Hematopoietic multipotent progenitor cell treated with erythropoietin and hydrocortisone succinate and interleukin-3 and kit ligand, for 6 days (in vitro differentiated cells): ENCODE measurements around the gene RNF212.
A peak's percentile ranks its signal among the peaks of the same experiment; 100 is the strongest.

Experiments
- DNase-seq: peaks from one replicate; pipeline ENCODE4 v3.0.0-alpha.2; 2015

The RNF212 gene

GRCh38 chr4:1115528-1116293 is 2.3 kb upstream of the RNF212 start:
- no peak for DNase-seq

- DNase-seq = no peak
Measured at GRCh38 chr4:1112821-1113182, 562 bp downstream of the RNF212 start.

- DNase-seq = no peak
Measured at GRCh38 chr4:1112174-1112820, 1.1 kb downstream of the RNF212 start.

GRCh38 chr4:1111259-1111809 is 2.0 kb downstream of the RNF212 start:
- no peak for DNase-seq

- DNase-seq = no peak
Measured at GRCh38 chr4:1109898-1110506, 3.4 kb downstream of the RNF212 start.

- DNase-seq = no peak
Measured at GRCh38 chr4:1109333-1109732, 4.0 kb downstream of the RNF212 start.

- no peak for DNase-seq
Measured at GRCh38 chr4:1105662-1106061, 7.7 kb downstream of the RNF212 start.

- DNase-seq = no peak
Measured at GRCh38 chr4:1105067-1105466, 8.3 kb downstream of the RNF212 start.

GRCh38 chr4:1104647-1105046 is 8.7 kb downstream of the RNF212 start:
- no peak for DNase-seq

GRCh38 chr4:1099684-1100335 is 13.6 kb downstream of the RNF212 start:
- no peak for DNase-seq

GRCh38 chr4:1099270-1099669 is 14.1 kb downstream of the RNF212 start:
- no peak for DNase-seq

GRCh38 chr4:1098311-1098925 is 14.9 kb downstream of the RNF212 start:
- DNase-seq = no peak

- no peak for DNase-seq
Measured at GRCh38 chr4:1097553-1097952, 15.8 kb downstream of the RNF212 start.

GRCh38 chr4:1096841-1097240 is 16.5 kb downstream of the RNF212 start:
- no peak for DNase-seq

- DNase-seq = no peak
Measured at GRCh38 chr4:1094336-1094690, 19.1 kb downstream of the RNF212 start.

- DNase-seq = no peak
Measured at GRCh38 chr4:1093391-1094335, 19.7 kb downstream of the RNF212 start.

GRCh38 chr4:1092983-1093361 is 20.4 kb downstream of the RNF212 start:
- no peak for DNase-seq

- DNase-seq = peak; percentile 35
Measured at GRCh38 chr4:1092026-1092982, 21.1 kb downstream of the RNF212 start.

- DNase-seq = no peak
Measured at GRCh38 chr4:1091561-1091995, 21.8 kb downstream of the RNF212 start.
